Stimulated activated CD4-positive, alpha-beta T cell treated with anti-CD3 and anti-CD28 coated beads, Interleukin-1b, Interleukin-23, amount 100 ng/mL, for 1 hour (primary cell): ENCODE measurements around the gene BTG2.
A peak's percentile ranks its signal among the peaks of the same experiment; 100 is the strongest.

Source experiments
- DNase-seq, 2 donors: peaks; one replicate each; pipeline ENCODE4 v3.0.0-alpha.2; 2020; ENCODE audit warnings: low read depth in 2 of 2

BTG2 gene

DNA sequence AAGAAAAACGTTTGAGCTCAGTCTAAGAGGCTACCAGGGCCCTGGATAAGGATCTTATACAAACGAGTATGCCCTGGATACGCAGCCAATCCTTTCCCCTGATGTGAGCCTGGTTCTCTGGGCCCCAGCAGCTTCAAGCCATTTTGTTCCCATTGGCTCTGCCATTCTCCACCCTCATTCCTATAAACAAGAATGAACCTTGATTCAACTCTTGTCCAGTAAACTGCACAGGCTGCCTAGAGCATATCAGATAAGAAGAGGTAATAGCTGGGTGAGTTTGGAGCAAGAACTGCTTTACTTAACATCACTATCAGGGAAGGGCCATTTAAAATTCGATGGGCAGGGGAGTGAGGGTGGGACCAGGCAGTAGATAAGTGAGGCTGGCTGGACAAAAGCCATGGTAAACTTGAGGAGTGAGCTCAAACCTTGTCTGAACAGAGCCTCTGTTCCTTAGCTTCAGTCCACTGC lies 11.3 kb downstream of the BTG2 start:
- DNase-seq, result no peak

DNA sequence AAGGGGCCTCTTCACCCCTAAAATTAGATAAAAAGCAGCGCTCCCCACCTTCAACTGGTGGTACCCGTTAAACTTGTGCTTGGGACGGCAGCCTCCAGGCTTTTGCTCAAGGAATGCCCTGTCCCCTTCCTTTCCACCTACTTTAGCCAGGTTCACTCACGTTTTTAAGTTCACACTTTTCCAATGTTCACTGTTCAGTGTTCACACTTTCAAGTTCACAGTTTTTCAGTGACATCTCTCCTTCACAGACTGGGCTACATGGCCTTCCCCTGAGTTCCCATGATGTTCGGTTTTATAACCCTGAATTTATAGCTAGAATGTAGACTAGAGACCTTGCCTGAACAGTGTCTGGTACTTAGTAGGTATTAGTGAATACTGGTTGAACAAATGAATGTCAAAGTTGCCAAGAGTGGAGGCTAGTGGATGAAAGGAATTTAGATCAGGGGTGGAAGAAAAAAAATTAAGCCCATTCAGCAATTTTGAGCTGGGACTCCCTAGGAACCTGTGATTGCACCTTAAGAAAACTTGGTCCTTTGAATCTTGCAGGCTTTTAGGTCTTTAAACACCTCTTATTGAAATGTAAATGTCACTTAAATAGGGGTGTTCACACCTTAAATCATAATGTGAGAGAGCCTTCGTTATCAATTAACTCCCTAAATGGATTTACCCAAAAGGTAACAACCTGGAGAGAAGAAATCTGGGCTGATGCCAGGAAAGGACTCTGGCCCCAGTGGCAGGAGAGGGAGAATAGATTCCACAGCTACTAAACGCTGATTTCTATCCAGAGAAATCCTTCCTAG lies 12.3 kb downstream of the BTG2 start:
- DNase-seq, result no peak

DNA sequence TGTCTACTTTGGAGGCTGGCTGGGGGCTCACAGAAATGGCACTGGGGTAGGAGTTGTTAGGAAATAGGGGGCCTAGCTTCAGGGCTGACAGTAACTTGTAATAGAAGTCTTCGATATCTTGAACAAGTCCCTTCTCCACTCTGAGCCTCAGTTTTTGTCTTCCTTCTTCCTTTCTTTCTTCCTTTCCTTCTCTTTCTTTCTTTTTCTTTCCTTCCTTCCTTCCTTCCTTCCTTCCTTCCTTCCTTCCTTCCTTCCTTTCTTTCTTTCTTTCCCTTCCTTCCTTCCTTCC lies 12.9 kb downstream of the BTG2 start:
- DNase-seq, result no peak

DNA sequence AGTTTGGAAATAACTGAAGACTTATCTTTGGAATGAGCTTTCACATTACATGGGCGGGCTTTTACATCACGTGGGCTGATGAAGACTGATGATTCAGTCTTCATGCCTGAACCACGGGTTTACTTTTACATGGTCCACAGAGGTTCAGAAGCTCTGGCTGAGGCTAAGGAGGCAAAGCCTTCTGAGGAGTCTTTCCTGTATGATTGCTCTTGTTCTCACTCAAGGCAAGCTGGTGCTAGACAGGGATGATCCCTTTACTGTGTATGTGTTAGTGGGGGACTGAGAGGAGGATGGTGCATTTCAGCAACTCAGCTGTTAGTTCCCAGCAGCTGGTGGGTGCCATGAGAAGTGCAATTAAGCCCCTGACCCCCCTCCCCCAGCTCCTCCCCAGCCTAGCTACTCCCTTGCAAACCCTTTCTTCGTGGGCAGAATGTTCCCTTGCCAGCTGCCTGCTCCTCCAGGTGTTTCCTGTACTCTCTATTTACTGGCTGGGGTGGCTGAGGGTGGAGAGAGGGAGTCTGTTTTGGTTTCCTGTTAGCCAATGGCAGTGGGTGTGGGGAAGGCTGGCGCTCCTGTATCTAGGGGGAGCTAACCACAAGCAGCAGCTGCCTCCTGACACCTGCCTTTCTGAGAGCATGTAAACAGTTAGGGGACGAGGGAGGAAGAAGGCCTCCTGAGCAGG lies 15.4 kb downstream of the BTG2 start:
- DNase-seq, result no peak

DNA sequence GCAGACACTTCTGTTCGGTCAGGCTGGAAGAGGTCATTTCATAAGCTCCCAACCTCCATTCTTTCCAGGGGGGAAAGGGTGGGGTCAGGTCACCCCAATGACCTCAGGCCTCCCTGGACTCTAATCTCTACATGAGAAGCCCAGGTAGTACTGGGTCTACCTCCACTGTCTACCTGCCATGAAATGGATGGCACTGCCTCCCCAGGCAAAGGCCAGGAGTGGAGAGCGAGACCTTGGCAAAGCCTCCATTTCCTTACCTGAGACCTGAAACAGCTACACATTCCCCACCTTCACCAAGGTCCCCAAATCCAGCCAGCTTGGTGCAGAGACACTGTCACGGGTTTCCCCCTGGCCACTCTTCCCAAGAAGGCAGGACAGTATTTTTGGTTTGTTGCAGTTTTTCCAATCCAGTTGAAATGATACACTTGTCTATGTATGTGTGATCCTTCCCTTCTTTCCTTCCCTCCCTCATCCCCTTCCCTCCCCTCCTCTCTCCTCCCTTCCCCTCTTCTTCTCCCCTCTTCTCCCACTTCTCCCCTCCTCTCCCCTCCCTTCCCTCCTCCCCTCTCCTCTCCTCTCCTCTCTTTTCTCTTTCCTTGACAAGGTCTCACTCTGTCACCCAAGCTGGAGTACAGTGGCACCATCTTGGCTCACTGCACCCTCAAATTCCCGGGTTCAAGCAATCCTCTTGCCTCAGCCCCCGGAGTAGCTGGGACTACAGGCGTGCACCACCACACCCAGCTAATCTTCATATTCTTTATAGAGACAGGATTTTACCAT lies 16.1 kb downstream of the BTG2 start:
- no peak for DNase-seq

DNA sequence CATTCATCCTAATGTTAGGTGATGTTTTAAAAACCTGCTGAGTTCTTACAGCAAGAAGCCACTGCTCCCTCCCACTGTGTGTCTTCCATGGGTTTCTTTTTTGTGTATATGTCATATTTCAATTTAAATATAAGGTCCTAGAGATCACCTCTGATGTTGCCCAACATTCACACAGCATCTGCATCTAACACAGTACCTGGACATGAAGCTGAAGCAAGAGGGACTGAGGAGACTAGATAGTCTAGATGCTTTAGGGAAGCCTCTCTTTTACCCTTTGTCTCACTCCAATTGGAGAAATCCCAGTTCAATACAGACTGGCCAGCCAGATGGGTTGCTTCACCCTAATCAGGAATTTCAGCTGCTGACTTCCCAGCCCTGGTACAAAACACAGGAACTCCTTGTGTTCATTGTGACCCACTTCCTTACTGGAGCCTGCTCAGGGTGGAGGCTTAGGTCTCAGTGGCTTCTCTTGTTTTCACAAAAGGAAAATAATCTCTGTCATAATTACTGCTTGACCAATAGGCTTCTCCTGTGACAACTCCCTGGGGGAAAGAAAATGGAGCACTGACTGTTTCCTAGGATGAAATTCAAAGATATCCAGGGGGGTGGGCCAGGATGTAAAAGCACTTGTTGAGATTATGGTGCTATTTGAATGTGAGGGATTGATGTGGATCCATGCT lies 17.3 kb downstream of the BTG2 start:
- no peak for DNase-seq

DNA sequence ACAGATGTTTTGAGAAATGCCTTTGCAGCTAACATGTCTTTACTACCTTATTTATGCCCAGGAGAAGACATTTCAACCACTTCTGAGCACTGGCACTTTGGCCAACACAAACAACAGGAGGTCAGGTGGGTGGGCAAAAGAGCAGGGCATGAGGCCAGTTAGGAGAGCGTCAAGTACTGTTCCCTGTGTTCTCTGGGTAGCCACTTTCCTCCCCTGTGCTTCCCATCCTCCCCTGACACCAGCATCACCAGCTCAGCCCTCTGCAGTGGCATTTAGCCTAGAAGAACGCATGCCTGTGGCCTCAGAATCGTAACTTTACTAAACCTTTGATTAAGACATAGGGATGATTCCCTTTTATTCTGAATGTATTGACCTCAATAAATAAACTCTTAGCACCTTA lies 18.3 kb downstream of the BTG2 start:
- DNase-seq, result no peak

DNA sequence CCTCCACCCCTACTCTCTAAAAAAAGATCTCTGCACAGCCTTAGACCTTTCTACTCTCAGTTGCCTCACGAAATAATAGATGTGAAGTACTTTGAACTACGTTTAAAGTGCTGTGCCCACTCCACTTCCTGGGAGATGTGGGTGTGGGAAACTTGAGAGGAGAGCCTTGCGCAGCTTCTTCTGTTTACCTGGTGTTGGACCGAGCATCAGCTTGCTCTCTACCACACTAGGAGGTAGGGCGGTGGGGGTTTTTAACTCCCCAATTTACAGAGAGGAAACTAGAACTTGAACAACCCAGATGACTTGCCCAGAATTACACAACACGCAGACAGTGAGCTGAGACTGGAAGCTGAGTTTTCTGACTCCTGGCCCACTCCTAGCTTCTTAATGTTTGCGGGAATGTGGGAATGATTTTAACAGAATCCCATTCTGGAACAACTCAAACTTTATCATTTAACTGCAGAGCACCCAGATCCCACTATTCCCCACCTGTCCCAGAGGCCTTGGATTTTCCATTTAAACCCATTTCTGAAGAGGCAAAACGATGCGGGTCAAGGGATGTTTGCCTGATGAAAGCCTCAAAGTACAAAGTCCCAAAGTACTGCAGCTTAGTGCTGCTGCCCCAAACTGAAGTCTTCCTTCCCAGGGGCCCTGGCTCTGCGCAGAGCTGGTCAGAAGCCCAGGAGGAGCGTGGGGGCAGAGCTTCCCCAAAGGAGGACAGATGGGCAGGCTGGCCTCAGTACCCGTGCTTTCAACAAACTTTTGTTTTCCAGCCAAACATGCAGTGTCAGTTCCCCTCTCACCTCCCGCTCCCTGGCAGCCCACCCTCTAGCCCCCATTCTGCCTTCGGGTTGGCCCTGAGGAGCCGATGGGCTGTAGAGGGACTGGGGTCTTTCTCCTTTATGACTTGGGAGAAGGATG lies 19.0 kb downstream of the BTG2 start:
- no peak for DNase-seq

DNA sequence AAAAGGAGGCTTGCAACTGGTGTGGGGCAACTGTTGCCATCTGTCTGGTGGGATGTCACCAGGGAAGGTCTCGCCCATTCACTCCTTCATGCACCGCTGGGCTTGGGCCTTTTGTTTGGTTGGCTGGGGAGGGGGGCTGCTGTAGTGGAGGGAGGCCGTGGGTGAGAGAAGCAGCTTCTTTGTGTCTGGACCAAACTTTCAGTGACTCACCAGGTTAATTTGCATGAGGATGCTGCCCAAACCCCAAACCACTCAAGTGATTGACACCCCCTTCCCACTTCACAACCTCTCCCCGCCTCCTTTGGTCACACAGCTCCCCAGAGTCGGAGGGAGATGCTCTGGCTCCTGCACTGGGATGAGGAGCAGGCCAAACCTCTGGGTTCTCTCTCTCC lies 19.7 kb downstream of the BTG2 start:
- no peak for DNase-seq

DNA sequence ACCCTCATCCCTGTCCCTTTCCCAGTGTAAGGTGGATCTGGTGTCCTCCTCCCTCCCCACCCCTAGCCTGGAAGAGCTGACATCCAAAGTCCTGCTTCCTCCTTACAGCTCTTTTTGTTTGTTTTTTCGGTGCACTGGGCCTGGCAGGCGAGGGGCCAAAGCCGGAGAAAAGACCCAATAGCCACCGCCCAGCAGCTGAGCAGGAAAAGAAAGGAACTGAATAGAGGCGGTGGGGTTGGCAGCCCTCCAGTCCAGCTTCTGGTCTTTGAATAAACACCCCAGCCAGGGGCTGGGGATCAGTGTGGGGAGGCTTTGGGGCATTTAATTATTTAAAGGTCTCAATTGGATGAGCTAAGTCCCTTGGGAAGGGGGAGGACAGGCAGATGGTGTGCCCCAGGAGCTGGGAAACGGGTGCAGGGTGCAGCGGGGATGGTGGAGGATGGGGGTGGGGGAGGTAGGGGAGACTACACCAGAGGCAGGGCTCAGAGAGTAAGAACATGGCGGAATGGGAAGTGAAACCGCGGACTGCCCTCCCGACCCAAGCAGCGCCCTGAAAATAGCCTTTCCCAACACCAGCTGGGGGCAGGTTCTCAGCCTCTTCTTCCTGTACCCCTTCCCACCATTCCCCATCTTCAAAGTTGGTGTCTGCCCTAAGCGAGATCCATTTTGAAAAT lies 20.2 kb downstream of the BTG2 start:
- DNase-seq, result no peak

DNA sequence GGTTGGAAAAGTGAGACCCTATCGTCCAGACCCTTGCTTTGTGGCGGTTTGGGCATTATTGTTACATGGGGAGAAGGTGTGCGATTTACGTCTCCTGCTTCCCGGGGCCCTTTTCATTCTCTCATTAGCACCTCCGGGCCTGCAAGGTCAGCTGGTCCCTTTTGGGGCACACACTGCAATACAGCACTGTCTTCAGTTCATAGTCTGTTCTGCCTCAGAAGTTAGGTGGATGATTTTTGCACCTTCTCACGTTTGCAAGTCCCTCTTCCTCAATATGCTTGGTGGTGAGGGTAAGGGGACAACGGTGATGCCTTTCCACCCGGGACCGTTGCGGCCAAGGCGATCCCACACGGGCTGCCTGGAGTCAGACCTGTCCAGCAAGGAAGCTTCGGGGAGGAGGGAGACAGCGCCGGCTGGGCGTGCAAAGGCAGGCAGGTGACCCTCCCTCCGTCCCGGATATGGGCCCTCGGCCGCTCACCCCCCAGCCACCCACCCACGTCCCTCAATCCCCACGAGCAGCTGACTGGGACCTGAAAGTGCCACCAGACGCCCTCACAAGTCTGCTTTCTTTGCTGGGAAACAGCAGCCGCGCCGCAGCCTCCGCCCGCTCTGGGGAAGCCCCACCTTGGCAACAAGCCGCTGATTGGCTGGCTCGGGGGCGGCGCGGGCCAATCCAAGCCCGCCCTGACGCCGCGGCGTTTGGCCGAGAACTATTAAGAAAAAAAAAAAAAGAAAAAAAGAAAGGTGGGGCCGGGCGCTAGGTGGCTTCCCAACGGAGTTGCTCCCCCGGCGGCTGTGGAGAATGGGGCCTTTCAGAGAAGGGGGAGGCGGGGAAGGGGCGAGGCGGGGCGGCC lies 21.7 kb downstream of the BTG2 start:
- peak; percentile 74 to 87 for DNase-seq

DNA sequence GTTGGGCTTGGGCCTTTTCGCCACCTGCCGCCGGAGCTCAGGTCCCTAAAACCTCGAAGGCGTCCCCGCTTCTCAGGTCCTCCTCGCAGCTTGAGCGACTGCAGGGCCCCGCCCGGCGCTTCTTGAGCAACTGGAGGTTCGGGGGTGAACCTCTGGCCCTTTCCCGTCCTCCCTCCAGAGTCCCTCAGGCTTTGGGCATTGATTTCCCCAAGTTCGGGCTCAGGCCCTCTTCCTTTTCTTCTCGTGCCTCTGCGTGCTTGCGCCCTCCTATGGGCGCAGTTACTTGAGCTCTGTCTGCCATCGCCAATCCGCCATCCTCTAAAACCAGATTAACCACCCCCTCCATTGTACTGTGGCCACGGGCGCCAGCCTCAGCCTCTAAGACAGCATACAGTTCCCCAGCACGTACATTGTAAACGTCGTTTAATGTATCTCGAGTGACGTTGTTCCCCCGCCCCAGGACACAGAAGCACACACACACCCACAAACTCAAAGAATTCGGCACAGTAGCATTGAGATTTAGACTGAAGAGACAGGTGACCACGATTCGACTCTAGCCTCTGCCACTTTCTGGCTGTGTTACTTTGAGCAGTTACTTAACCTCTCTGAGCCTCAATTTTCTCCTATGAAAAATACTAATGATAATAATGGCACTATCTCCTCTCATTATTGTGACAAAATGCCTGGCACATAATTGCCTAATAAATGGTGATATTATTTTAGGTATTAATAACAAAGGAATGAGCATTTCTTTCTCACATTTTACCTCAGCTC lies 22.6 kb downstream of the BTG2 start:
- no peak for DNase-seq

DNA sequence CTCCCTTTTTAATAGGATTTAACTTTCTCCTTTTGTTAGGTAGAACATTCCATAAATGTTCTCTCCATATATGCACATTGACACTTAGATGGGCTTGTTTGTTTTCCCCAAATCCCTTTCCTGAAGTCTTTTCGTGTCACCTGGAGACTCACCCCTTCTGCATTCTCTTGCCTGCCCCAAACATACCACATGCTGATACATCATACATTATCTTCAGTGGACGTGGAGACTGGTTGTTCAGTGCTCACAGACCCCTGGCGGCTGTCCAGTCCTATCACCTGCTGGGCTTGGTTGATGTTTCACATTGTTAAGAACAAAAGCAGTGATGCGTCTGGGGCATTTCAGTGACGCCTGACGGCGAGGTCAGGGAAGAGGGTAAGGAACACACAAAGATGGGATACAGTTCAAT lies 23.4 kb downstream of the BTG2 start:
- no peak for DNase-seq

DNA sequence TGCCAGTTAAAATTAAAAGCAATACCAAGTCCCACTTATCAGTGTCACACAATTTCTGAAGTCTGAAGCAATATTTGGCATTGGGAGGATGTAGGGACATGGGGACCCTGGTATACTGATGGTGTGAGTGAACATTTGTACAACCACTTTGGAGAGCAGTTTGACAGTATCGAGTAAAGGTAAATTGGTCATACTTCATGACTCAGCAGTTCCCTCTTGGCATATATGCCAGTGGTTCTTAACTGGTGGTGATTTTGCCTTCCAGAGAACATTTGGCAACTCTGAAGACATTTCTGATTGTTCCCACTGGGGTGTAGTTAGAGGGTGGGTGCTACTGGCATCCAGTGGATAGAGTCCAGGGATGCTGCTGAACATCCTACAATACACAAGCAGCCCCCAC lies 25.9 kb downstream of the BTG2 start:
- no peak for DNase-seq

DNA sequence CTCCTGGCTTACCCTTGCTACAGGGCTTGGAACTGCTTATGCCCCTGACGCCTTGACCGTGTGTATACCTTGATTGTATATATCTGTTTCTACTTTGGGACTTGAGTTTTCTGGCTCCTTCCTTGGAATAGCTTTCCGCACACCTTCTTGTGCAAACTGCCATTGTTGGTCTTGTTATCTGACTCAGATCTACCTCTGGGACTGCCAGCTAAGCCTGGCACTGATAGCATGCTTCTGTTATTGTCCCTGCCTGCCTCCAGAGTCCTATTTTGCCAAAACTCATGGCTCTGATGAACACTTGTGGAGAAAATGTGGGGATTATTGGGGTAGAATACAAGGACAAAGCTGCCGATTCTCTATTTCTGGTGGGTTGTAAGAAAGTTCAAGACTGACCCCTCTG lies 30.2 kb downstream of the BTG2 start:
- DNase-seq, result no peak

DNA sequence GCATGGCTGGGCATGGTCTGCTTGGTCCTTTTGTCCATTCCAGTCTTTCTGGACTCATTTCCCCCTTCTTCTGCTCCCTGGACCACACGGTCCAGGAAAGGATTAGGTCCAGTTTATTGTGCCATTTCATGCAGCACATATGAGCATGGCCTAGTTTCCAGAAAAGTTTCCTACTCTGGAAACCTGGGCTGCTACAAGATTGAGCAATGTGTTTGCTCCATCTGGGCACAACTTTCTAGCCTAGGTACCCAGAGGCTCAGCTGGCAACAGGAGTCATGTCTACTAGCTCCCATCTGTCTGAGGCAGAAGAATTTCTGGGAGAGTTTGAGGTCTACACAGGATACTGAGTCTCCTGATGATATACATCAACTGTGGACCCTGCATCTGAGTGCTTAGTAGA lies 30.8 kb downstream of the BTG2 start:
- DNase-seq, result no peak

DNA sequence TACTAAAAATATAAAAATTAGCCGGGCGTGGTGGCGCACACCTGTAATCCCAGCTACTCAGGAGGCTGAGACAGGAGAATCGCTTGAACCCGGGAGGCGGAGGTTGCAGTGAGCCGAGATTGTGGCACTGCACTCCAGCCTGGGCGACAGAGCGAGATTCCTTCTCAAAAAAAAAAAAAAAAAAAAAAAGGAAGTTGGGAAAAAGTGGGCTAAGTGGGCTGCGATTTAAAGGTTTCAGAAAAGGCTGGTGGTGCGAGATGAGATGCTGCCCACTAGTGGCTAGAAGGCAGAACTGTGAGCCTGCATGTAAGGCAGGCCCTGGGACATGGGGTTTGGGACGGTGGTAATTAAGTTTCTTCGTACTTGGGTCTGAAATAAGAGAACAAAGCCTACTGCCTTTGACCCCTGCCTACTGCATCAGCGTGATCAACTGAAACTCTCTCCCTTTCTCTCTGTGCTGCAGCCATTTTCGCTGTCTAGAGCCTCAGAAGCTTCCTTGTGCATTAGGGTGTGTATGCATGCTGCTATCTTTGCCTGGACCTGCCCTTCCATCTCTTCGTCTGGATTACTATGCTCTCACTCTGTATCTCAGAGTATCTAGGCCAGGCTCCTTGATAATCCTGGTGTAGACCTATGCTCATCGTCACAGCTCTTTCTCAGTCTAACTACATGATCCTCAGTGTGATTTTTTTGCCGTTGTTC lies 33.2 kb downstream of the BTG2 start:
- DNase-seq, result peak in 1 of 2 donors; percentile 30

DNA sequence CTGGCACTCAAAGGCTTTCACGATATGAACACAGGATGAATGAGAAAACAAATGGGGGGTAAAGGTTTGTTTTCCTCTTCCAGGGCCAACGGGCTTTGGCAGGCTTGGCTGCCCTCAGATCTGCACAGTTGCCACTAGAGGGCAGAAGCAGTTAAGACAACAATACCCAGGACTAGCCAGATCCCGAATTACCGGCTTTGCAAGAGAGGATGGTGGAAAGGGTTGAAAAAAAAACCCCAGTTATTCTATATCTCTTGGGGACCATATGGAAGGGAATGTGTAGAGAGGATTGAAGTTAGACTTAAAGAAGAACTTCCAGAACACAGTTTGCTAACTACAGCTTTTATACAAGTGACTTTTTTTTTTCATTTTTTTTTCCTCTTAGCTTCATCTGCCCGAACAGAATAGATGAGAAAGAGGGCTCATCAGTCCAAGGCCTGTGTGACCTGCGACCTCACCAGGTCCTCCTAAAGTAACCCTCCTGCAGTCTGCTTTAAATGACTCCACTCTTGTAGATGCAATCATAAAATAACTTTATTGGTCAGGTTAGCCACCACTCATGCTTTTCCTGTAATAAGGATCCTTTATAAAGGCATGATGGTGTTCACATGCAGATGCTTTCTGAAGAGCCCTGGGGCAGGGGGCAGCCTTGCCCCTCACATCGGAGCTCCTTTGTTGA lies 34.9 kb downstream of the BTG2 start:
- no peak for DNase-seq
